ENCODE measurements around the gene LRRC10.

Gene LRRC10

GRCh38 chr12:69566603-69567002, 44.1 kb downstream of the LRRC10 start:
- no peak for DNase-seq

GRCh38 chr12:69563166-69563762, 47.4 kb downstream of the LRRC10 start:
- no peak for DNase-seq

Data from NCI-H2107 (cell line).